ENCODE data around the gene CCDC85B. TPM values are rescaled to one million over a fixed set of nuclear protein-coding genes. Genes with fewer than 3 reads are reported as not detected.

CCDC85B gene
- total RNA-seq, result 15.2 TPM

GRCh38 chr11:65890324-65891218 is at the start of gene CCDC85B:
Gene CCDC85B (plus strand): TSS chr11:65890673. CDS start chr11:65890784, 111 bp downstream.

GRCh38 chr11:65857853-65858680 is 32.4 kb upstream of the CCDC85B start, which contains the start of gene CFL1:
Gene CFL1 (minus strand): TSS chr11:65858180. CDS start chr11:65858099, 81 bp downstream.

DNA sequence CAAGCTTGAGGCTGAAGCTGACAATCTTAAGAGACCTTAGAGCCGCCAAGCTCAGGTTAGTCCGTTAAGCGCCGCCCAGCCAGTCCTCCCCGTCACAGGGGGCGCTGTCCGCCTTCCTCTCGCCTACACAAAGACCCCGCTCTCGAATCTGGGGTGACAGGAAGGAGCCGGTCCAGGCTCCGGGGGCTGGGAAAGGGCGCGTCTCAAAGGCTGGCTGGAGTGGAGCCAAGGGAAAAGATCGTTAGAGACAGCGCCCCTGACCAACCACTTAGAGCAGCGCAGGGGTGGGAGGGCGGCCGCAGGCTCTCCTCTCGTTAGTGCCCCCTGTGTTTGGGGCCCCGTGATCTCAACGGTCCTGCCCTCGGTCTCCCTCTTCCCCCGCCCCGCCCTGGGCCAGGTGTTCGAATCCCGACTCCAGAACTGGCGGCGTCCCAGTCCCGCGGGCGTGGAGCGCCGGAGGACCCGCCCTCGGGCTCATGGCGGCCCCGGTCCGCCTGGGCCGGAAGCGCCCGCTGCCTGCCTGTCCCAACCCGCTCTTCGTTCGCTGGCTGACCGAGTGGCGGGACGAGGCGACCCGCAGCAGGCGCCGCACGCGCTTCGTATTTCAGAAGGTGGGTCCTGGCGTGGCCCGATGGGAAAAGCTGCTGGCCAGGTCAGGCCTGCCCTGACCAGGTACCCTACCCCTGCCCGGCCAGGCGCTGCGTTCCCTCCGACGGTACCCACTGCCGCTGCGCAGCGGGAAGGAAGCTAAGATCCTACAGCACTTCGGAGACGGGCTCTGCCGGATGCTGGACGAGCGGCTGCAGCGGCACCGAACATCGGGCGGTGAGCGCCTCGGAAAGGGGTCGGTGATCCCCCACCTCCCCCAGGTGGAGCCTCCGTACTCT is 30.0 kb upstream of the CCDC85B start, which contains the start of gene MUS81:
MUS81 (plus strand) TSS at position 156 of the 887 bp plus-strand sequence; CDS start at position 477, 321 bp downstream.

GRCh38 chr11:65872586-65873317 is 17.7 kb upstream of the CCDC85B start, which contains the start of gene EFEMP2:
Gene EFEMP2 (minus strand): TSS chr11:65872800. CDS start chr11:65872354, 446 bp downstream.

GRCh38 chr11:65879617-65880016 is 10.9 kb upstream of the CCDC85B start, which contains the start of gene CTSW:
Gene CTSW (plus strand): TSS chr11:65879837. CDS start chr11:65879855, 18 bp downstream.

GRCh38 chr11:65888163-65888814 is 2.2 kb upstream of the CCDC85B start, which contains the start of gene FIBP:
Gene FIBP (minus strand): TSS chr11:65888471. CDS start chr11:65888418, 53 bp downstream.

GRCh38 chr11:65900125-65900898 is 9.8 kb downstream of the CCDC85B start, which contains the start of gene FOSL1:
Gene FOSL1 (minus strand): TSS chr11:65900388. CDS start chr11:65900339, 49 bp downstream.

GRCh38 chr11:65918211-65919140 is 28.0 kb downstream of the CCDC85B start, which contains the start of gene C11orf68:
Gene C11orf68 (minus strand): TSS chr11:65919062. CDS start chr11:65919031, 31 bp downstream.

GRCh38 chr11:65919141-65919572 is 28.7 kb downstream of the CCDC85B start, which contains the start of gene DRAP1:
Gene DRAP1 (plus strand): TSS chr11:65919426. CDS start chr11:65919502, 76 bp downstream.

Other genes starting within 250 kb of the CCDC85B start
- gene RELA, start 227.8 kb upstream of the CCDC85B start, total RNA-seq, result 14.1 TPM
- gene KAT5, start 178.4 kb upstream of the CCDC85B start, total RNA-seq, result 46.8 TPM
- 9.5 TPM for gene RNASEH2C, start 169.9 kb upstream of the CCDC85B start, total RNA-seq
- 4.8 TPM for gene AP5B1, start 109.7 kb upstream of the CCDC85B start, total RNA-seq
- gene OVOL1, start 103.6 kb upstream of the CCDC85B start, total RNA-seq, result not detected
- gene SNX32, start 56.7 kb upstream of the CCDC85B start, total RNA-seq, result 7.6 TPM
- 545 TPM for gene CFL1, start 32.5 kb upstream of the CCDC85B start, total RNA-seq
- gene MUS81, start 30.2 kb upstream of the CCDC85B start, total RNA-seq, result 43.1 TPM
- gene EFEMP2, start 17.9 kb upstream of the CCDC85B start, total RNA-seq, result 12.7 TPM
- not detected for gene CTSW, start 10.8 kb upstream of the CCDC85B start, total RNA-seq
- gene FIBP, start 2.2 kb upstream of the CCDC85B start, total RNA-seq, result 141 TPM
- gene FOSL1, start 9.7 kb downstream of the CCDC85B start, total RNA-seq, result not detected
- gene C11orf68, start 28.4 kb downstream of the CCDC85B start, total RNA-seq, result 15.2 TPM
- 75.9 TPM for gene DRAP1, start 28.8 kb downstream of the CCDC85B start, total RNA-seq
- 0.69 TPM for gene TSGA10IP, start 54.8 kb downstream of the CCDC85B start, total RNA-seq
- gene SART1, start 71.1 kb downstream of the CCDC85B start, total RNA-seq, result 28.6 TPM
- 24.7 TPM for gene EIF1AD, start 111.5 kb downstream of the CCDC85B start, total RNA-seq
- gene BANF1, start 111.8 kb downstream of the CCDC85B start, total RNA-seq, result 26.3 TPM
- not detected for gene CST6, start 121.3 kb downstream of the CCDC85B start, total RNA-seq
- not detected for gene CATSPER1, start 135.8 kb downstream of the CCDC85B start, total RNA-seq
- gene GAL3ST3, start 158.5 kb downstream of the CCDC85B start, total RNA-seq, result 15.5 TPM
- 104 TPM for gene SF3B2, start 161.7 kb downstream of the CCDC85B start, total RNA-seq
- gene PACS1, start 179.6 kb downstream of the CCDC85B start, total RNA-seq, result 57.9 TPM

All from diencephalon (tissue), 1 donor.